ENCODE measurements around the gene MYO7B.

- TF ChIP-seq CTCF (conservative IDR thresholded peaks at IDR 0.05; ENCODE audit: low read length), result no peak
- no peak for TF ChIP-seq EZH2phosphoT487 (IDR thresholded peaks at IDR 0.05; ENCODE audit: borderline replicate concordance, low read depth, low read length)
Measured at GRCh38 chr2:127577503-127577902, 42.0 kb downstream of the MYO7B start.
